RWPE1 (cell line): ENCODE measurements around the gene OSBPL6.

Experiments
- CTCF ChIA-PET: fragments of 350-600 bp; sonication (Branson Sonifier 250); formaldehyde crosslinking; extraction: SDS; loops from one replicate; lab custom pipeline; 2021; lab: Yijun Ruan, JAX
- POLR2A ChIA-PET: fragments of 400-600 bp; formaldehyde crosslinking; extraction: SDS; loops from one replicate; lab custom pipeline; 2020; ENCODE audit warnings: antibody characterized with exemption; ENCODE audit not compliant: low non-redundant PET; lab: Yijun Ruan, JAX
- DNase-seq: peaks from one replicate; pipeline ENCODE4 v3.0.0; 2012; ENCODE audit warnings: low spot score
- H3K27ac ChIP-seq: fragments of 450-650 bp; 2 replicates; pipeline ENCODE4 v1.5.1; 2017
- CTCF ChIP-seq: fragments of 450-650 bp; conservative IDR thresholded peaks from 2 replicates; pipeline ENCODE4 v1.5.1; 2017; ENCODE audit warnings: low read depth, mild to moderate bottlenecking

OSBPL6 gene

GRCh38 chr2:178263159-178263860 is 69.0 kb downstream of the OSBPL6 start:
- TF ChIP-seq CTCF = no peak
- DNase-seq = no peak
- ChIA-PET CTCF (no interaction called here), POLR2A (no interaction called here)
- H3K27ac ChIP-seq = no peak overlapping the region

DNA sequence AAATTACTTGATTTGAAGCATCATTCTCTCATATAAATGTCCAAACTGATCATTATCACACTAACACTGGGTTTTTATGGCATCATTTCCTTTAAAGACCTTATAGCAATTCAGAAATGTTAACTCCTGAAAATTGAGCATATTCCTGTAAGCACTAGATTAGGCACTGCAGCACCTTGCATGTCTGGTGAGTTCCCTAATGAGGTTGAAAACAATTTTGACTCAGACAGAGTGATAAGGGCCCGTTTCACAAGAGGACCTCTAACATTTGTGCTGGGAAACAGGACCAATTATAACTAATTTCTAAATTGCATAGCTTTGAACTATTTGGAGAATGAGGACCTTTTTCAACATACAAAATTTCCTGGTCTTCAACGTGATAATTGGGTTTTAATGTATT is 69.9 kb downstream of the OSBPL6 start:
- ChIA-PET POLR2A (no interaction called here), CTCF (no interaction called here)
- no peak overlapping the region for H3K27ac ChIP-seq
- no peak for TF ChIP-seq CTCF
- DNase-seq = no peak

DNA sequence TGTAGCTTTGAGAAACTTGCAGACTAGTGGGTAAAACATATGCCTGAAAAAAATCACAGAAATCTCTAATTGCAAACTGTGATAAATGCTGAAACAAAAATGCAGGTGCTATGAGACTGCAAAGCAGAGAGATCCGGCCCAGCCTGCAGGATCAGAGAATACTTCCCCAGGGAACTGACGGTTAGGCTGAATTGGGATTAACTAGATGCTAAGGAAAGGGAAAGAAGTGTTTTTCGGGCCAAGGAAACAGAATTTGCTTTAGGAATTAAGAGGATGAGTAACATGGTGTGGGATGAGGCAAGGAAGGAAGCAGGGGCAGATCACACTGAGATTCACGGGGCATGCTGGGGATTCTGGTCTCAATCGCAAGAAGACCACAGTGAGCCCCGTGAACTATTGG is 71.5 kb downstream of the OSBPL6 start:
- ChIA-PET CTCF (no interaction called here), POLR2A (no interaction called here)
- H3K27ac ChIP-seq = no peak overlapping the region
- no peak for DNase-seq
- TF ChIP-seq CTCF = no peak

DNA sequence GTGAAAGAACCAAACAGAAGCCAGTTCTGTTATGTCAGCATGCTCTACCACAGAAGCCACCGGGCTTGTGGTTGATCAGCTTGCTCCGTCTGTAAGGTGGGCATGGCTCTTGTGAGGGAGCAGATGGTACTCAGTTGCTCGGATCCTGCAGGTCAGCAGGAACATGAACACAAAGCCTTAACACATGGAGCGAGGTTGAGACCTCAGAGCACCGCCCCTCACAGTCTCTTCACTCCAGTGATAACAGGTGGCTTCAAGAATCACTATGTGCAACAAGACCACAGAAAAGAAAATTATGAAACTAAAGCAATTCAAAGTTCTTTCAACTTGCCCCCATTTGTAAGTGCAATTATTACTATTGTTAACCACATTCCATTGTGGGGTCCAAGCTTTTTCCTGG is 72.1 kb downstream of the OSBPL6 start:
- TF ChIP-seq CTCF = no peak
- DNase-seq = no peak
- POLR2A ChIA-PET = no interaction called here
- CTCF ChIA-PET = no interaction called here
- no peak overlapping the region for H3K27ac ChIP-seq

GRCh38 chr2:178267660-178268059 is 73.3 kb downstream of the OSBPL6 start:
- ChIA-PET CTCF (no interaction called here), POLR2A (no interaction called here)
- no peak for TF ChIP-seq CTCF
- no peak for DNase-seq
- H3K27ac ChIP-seq = no peak overlapping the region

- ChIA-PET CTCF (no interaction called here), POLR2A (no interaction called here)
- DNase-seq = no peak
- TF ChIP-seq CTCF = no peak
- H3K27ac ChIP-seq = no peak overlapping the region
These were observed 74.1 kb downstream of the OSBPL6 start for GRCh38 chr2:178268435-178268834.
